H1 (cell line): ENCODE results near the gene HMG20A. TPM values are rescaled to one million over a fixed set of nuclear protein-coding genes. Genes with fewer than 3 reads are reported as not detected.

Source experiments
- CTCF ChIA-PET: fragments of 300-600 bp; sonication (Branson Sonifier 250); formaldehyde crosslinking; loops from one replicate; lab custom pipeline; 2021; ENCODE audit not compliant: partially characterized antibody; lab: Charles Lee
- POLR2A ChIA-PET: fragments of 300-600 bp; sonication (Branson Sonifier 250); formaldehyde crosslinking; loops from one replicate; lab custom pipeline; 2021; ENCODE audit warnings: inconsistent platforms; ENCODE audit not compliant: partially characterized antibody; lab: Charles Lee
- DNase-seq, 2 experiments: peaks; one replicate each; pipeline versions ENCODE4 v3.0.0 to v3.0.0-alpha.2; 2010 to 2022; ENCODE audit warnings: low spot score in 2 of 2, low read depth in 1 of 2, mixed read lengths in 1 of 2
- FAIRE-seq: peaks from 2 replicates; lab custom pipeline; 2011; peaks lifted over from hg19 to GRCh38; lab: Jason Lieb, UNC
- H2AFZ ChIP-seq: 2 replicates; pipeline ENCODE4 v1.8.1; 2012; ENCODE audit warnings: low read length, inconsistent platforms
- H2AK5ac ChIP-seq: 2 replicates; pipeline ENCODE4 v1.6.1; 2013; ENCODE audit warnings: low read depth, low read length
- H2BK120ac ChIP-seq: replicated peaks from 2 replicates; pipeline ENCODE3; 2013; ENCODE audit warnings: low read depth, low read length, inconsistent platforms
- H2BK12ac ChIP-seq: 2 replicates; pipeline ENCODE4 v1.6.1; 2013; ENCODE audit warnings: low read depth, low read length
- H2BK15ac ChIP-seq: 2 replicates; pipeline ENCODE4 v1.6.1; 2013; ENCODE audit warnings: low read length
- H2BK20ac ChIP-seq: 2 replicates; pipeline ENCODE4 v1.6.1; 2013; ENCODE audit warnings: low read length
- H2BK5ac ChIP-seq: 2 replicates; pipeline ENCODE4 v1.6.1; 2013; ENCODE audit warnings: low read depth, low read length
- H3K14ac ChIP-seq: 2 replicates; pipeline ENCODE4 v1.6.1; 2013; ENCODE audit warnings: inconsistent platforms; ENCODE audit not compliant: insufficient read length
- H3K18ac ChIP-seq: 2 replicates; pipeline ENCODE4 v1.6.1; 2013; ENCODE audit warnings: low read length; ENCODE audit errors: extremely low read depth
- H3K23ac ChIP-seq: 2 replicates; pipeline ENCODE4 v1.6.1; 2013; ENCODE audit warnings: inconsistent platforms; ENCODE audit not compliant: insufficient read length
- H3K23me2 ChIP-seq: 2 replicates; pipeline ENCODE4 v1.6.1; 2013; ENCODE audit warnings: low read depth, low read length
- H3K27ac ChIP-seq: 2 replicates; pipeline ENCODE4 v1.6.1; 2011; ENCODE audit warnings: low read depth, low read length, inconsistent platforms
- H3K27me3 ChIP-seq, 4 experiments: replicated peaks in 1 of 4; 1 replicate in 1 of 4; 2 replicates in 3 of 4; pipeline versions ENCODE4 v1.6.1 to v1.8.1; 2011 to 2013; ENCODE audit warnings: low read length in 3 of 4, mild to moderate bottlenecking in 3 of 4, inconsistent platforms in 2 of 4, mixed read lengths in 2 of 4, moderate library complexity in 1 of 4; ENCODE audit not compliant: control insufficient read depth in 3 of 4, insufficient read depth in 3 of 4; ENCODE audit errors: extremely low read depth in 1 of 4
- H3K36me3 ChIP-seq, 4 experiments: 2 replicates each; pipeline versions ENCODE4 v1.6.1 to v1.8.1; 2011 to 2013; ENCODE audit warnings: mild to moderate bottlenecking in 4 of 4, low read length in 3 of 4, moderate library complexity in 2 of 4, control low read depth in 1 of 4, inconsistent platforms in 1 of 4; ENCODE audit not compliant: insufficient read depth in 4 of 4, control insufficient read depth in 2 of 4
- H3K4ac ChIP-seq: replicated peaks from 2 replicates; pipeline ENCODE3; 2013; ENCODE audit warnings: low read length, low read depth, mixed read lengths, inconsistent platforms; ENCODE audit not compliant: insufficient read length
- H3K4me1 ChIP-seq, 4 experiments: replicated peaks in 1 of 4; 1 replicate in 1 of 4; 2 replicates in 3 of 4; pipeline versions ENCODE4 v1.6.1 to v1.8.1; 2011 to 2013; ENCODE audit warnings: low read length in 3 of 4, inconsistent platforms in 2 of 4, mixed read lengths in 1 of 4; ENCODE audit not compliant: insufficient read depth in 4 of 4, control insufficient read depth in 3 of 4
- H3K4me2 ChIP-seq, 2 experiments: 2 replicates each; pipeline versions ENCODE4 v1.6.1 to v1.8.1; 2011 to 2013; ENCODE audit warnings: low read depth in 2 of 2, low read length in 2 of 2, control low read depth in 1 of 2, inconsistent platforms in 1 of 2, mild to moderate bottlenecking in 1 of 2; ENCODE audit not compliant: insufficient read depth in 1 of 2
- H3K4me3 ChIP-seq, 4 experiments: fragments of 200-600, 300-600 bp in 1 of 4; sonication (generic), shearing (Covaris generic), sonication (Bioruptor Twin) in 1 of 4; 2 replicates each; pipeline versions ENCODE4 v1.5.1 to v1.8.1; 2011 to 2016; ENCODE audit warnings: low read length in 4 of 4, low read depth in 3 of 4, control low read depth in 2 of 4, inconsistent platforms in 2 of 4, mild to moderate bottlenecking in 2 of 4, mixed read lengths in 1 of 4, moderate library complexity in 1 of 4; ENCODE audit not compliant: insufficient read depth in 2 of 4; ENCODE audit errors: extremely low read depth in 1 of 4
- H3K56ac ChIP-seq: replicated peaks from 2 replicates; pipeline ENCODE3; 2013; ENCODE audit warnings: low read depth, mild to moderate bottlenecking, mixed read lengths, low read length, inconsistent platforms; ENCODE audit not compliant: insufficient read length
- H3K79me1 ChIP-seq: 2 replicates; pipeline ENCODE4 v1.6.1; 2013; ENCODE audit warnings: low read depth, low read length, control low read depth
- H3K79me2 ChIP-seq, 2 experiments: 2 replicates each; pipeline versions ENCODE4 v1.6.1 to v1.8.1; 2012 to 2013; ENCODE audit warnings: low read length in 2 of 2, mild to moderate bottlenecking in 2 of 2, inconsistent platforms in 1 of 2; ENCODE audit not compliant: insufficient read depth in 2 of 2, control insufficient read depth in 1 of 2
- H3K9ac ChIP-seq, 4 experiments: replicated peaks in 1 of 4; 1 replicate in 1 of 4; 2 replicates in 3 of 4; pipeline versions ENCODE4 v1.6.1 to v1.8.1; 2011 to 2013; ENCODE audit warnings: low read depth in 3 of 4, low read length in 3 of 4, control low read depth in 2 of 4, mild to moderate bottlenecking in 2 of 4, moderate library complexity in 2 of 4, inconsistent platforms in 1 of 4; ENCODE audit errors: extremely low read depth in 1 of 4
- H3K9me3 ChIP-seq, 2 experiments: 2 replicates each; pipeline versions ENCODE4 v1.6.1 to v1.8.1; 2012 to 2013; ENCODE audit warnings: mild to moderate bottlenecking in 2 of 2, moderate library complexity in 2 of 2, control low read depth in 1 of 2, inconsistent platforms in 1 of 2, low read depth in 1 of 2, low read length in 1 of 2, mixed read lengths in 1 of 2; ENCODE audit not compliant: insufficient read depth in 2 of 2
- H4K20me1 ChIP-seq, 2 experiments: replicated peaks in 1 of 2; 2 replicates each; pipeline versions ENCODE3 to v1.8.1; 2011 to 2013; ENCODE audit warnings: inconsistent platforms in 2 of 2, low read length in 2 of 2, mild to moderate bottlenecking in 1 of 2; ENCODE audit not compliant: insufficient read depth in 2 of 2, control insufficient read depth in 1 of 2
- H4K5ac ChIP-seq: 2 replicates; pipeline ENCODE4 v1.6.1; 2013; ENCODE audit warnings: low read length, low read depth, mixed read lengths, inconsistent platforms; ENCODE audit not compliant: insufficient read length
- H4K8ac ChIP-seq: 2 replicates; pipeline ENCODE4 v1.8.0; 2013; ENCODE audit warnings: mild to moderate bottlenecking, moderate library complexity, low read length, inconsistent platforms; ENCODE audit not compliant: insufficient read depth; ENCODE audit errors: extremely low read depth
- H4K91ac ChIP-seq: replicated peaks from 2 replicates; pipeline ENCODE3; 2013; ENCODE audit warnings: low read length, mixed read lengths, inconsistent platforms; ENCODE audit not compliant: insufficient read length
- BCL11A ChIP-seq, 2 experiments: IDR thresholded peaks; one replicate each; pipeline ENCODE4 v1.6.1; 2011; ENCODE audit warnings: low read depth in 2 of 2, low read length in 2 of 2, mild to moderate bottlenecking in 2 of 2
- JUN ChIP-seq: IDR thresholded peaks from 2 replicates; pipeline ENCODE4 v1.6.1; 2011; ENCODE audit warnings: low read depth, mild to moderate bottlenecking, improper control_type of control experiment, low read length
- JUND ChIP-seq: IDR thresholded peaks from 2 replicates; pipeline ENCODE4 v1.6.1; 2011; ENCODE audit warnings: mild to moderate bottlenecking, improper control_type of control experiment, low read length
- NANOG ChIP-seq: IDR thresholded peaks from 2 replicates; pipeline ENCODE4 v1.6.1; 2011; ENCODE audit warnings: low read length, low read depth, mild to moderate bottlenecking, inconsistent platforms; ENCODE audit not compliant: insufficient read depth, poor library complexity, severe bottlenecking
- SIX5 ChIP-seq: IDR thresholded peaks from 2 replicates; pipeline ENCODE4 v1.6.1; 2011; ENCODE audit warnings: mild to moderate bottlenecking, low read depth, low read length
- TBP ChIP-seq: IDR thresholded peaks from 2 replicates; pipeline ENCODE4 v1.6.1; 2011; ENCODE audit warnings: low read depth, low read length, improper control_type of control experiment
- TEAD4 ChIP-seq: IDR thresholded peaks from 2 replicates; pipeline ENCODE4 v1.6.1; 2012; ENCODE audit warnings: low read depth, low read length, inconsistent platforms, mixed read lengths
- USF2 ChIP-seq: IDR thresholded peaks from 2 replicates; pipeline ENCODE4 v1.6.1; 2011; ENCODE audit warnings: low read length, improper control_type of control experiment
- WGBS, 2 experiments: shearing (Covaris generic) in 1 of 2; methylation state at CpG; one replicate each; pipeline versions ENCODE4 v1.1.6 to v1.1.7; 2013 to 2015; ENCODE audit warnings: low lambda C conversion rate in 2 of 2, mixed read lengths in 2 of 2, inconsistent platforms in 1 of 2, low coverage in 1 of 2, missing lambda C conversion rate in 1 of 2; ENCODE audit not compliant: insufficient replicate concordance in 2 of 2, insufficient coverage in 1 of 2, insufficient read length in 1 of 2; ENCODE audit errors: extremely low coverage in 1 of 2, missing lambda C conversion rate in 1 of 2; 5-methylcytosine and 5-hydroxymethylcytosine counted together
- polyA plus RNA-seq, 7 experiments: library from polyadenylated mRNA; depleted of rRNA in 3 of 7; stranded (reverse) in 5 of 7; unstranded in 2 of 7; fragments of >200 nt in 5 of 7; fragments of 200-250 nt in 2 of 7; gene quantifications; 1 replicate in 5 of 7; 2 replicates in 1 of 7; 4 replicates in 1 of 7; pipeline versions ENCODE4 v1.2.1 to v1.2.3, GENCODE V29; 2011 to 2013; ENCODE audit warnings: missing spikeins in 2 of 7, mixed read lengths in 2 of 7
- total RNA-seq: library from RNA; stranded (reverse); fragmentation: NEBNext Ultra II Directional; extraction: Animal tissue kit (Norgen Biotek cat#: 25700); gene quantifications from 2 replicates; pipeline ENCODE4 v1.2.1, GENCODE V29; 2021

The HMG20A gene
- total and polyA plus RNA-seq, 2 of the 8 experiments (the other 6 are each of a cell fraction or from before 2014, with no cell fraction given), result 52.1 to 59.7 TPM

- POLR2A ChIA-PET, result interaction anchor here (0.8 kb wide), 1 partner anchor 60 kb away, joined by 3 read pairs; no protein-coding TSS in a partner anchor
- Histone ChIP-seq H3K36me3 (peaks cover 0 to 36% (median 7%) of the 10 kb centered on the region in 4 experiments; a peak in 5 of 8 replicates), H3K79me2 (no peaks in the 10 kb centered on the region), H4K91ac (no peak overlapping the region), H3K14ac (no peak overlapping the region), H3K4me1 (peaks cover 3 to 22% (median 15%) of the 10 kb centered on the region in 4 experiments), H3K56ac (no peak overlapping the region), H3K18ac (no peak overlapping the region), H3K79me1 (no peaks in the 10 kb centered on the region), H2BK120ac (no peak overlapping the region), H3K9me3 (no peaks in the 10 kb centered on the region), H3K4me2 (no peak overlapping the region), H4K5ac (no peak overlapping the region), H3K4ac (no peak overlapping the region), H3K27ac (no peak overlapping the region), H4K8ac (no peak overlapping the region), H2BK15ac (no peak overlapping the region), H3K23ac (no peak overlapping the region), H3K23me2 (no peaks in the 10 kb centered on the region), H2AK5ac (no peak overlapping the region), H3K4me3 (no peak overlapping the region), H3K9ac (no peak overlapping the region), H2BK20ac (no peak overlapping the region), H4K20me1 (no peaks in the 10 kb centered on the region), H2BK12ac (no peak overlapping the region), H3K27me3 (no peaks in the 10 kb centered on the region), H2AFZ (no peak overlapping the region), H2BK5ac (no peak overlapping the region)
- TF ChIP-seq JUND (no peak), NANOG (no peak), USF2 (no peak), TBP (no peak), JUN (no peak), TEAD4 (no peak), BCL11A (IDR thresholded peaks at IDR 0.05; ENCODE audit: low read depth in 2 of 2, low read length in 2 of 2) (no peak), SIX5 (no peak)
- no peak for DNase-seq
- CTCF ChIA-PET, result interaction anchor here (0.9 to 2.9 kb wide), 8 partner anchors 12 to 375 kb away, joined by 3 to 9 read pairs (median 4); no protein-coding TSS in a partner anchor
- 85% methylated on average over 1 of the region's 1 CpG; no CpG with 5 or more reads in 1 of the 2 experiments for WGBS, 2 experiments
- no peak for FAIRE-seq
Observed at GRCh38 chr15:77481670-77482069, 61.0 kb downstream of the HMG20A start.
